Measurements from ENCODE around the gene ATP1A4.

ATP1A4 gene

DNA sequence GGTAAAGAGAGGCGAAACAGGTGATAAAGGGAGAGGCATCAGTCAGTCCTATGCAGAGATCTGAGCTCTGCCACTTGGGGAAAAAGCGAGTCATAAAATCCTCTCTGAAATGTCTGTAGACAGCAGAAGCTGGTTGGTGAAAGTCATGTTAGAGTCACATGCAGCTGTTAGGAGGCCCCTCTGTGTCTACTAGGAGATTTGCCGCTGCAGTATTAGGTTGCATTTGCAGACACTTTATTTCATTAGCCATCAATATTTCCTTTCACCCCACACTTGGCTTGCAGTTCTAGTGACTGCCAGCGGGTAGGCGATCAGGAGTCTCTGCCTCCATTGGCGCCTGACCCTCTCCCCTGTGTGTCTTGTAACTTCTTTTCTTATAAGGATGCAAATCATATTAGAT is 16.2 kb downstream of the ATP1A4 start:
- DNase-seq (ENCODE audit: low read depth, low spot score): no peak
- CTCF ChIA-PET: interaction anchor here (1.0 to 2.0 kb wide), 7 partner anchors 11 to 84 kb away, joined by 3 to 13 read pairs (median 5); no protein-coding TSS in a partner anchor

DNA sequence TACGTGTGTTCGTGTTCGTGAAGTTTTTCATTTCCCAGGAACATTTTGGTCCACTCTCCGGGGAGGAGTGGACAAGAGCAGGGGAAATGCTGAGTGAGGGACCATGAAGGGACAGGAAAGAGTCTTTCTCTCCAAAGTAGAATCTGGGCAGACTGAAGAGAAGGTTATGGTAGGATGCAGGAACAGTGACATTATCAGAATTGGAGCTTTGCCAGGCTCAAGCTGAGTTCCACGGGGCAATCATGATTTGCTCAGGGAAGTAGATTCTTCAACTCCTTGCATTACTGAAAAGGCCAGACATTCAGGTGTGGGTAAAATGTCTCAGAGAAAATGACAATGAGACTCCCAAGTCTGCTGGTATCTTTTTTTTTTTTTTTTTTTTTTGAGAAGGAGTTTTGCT is 16.6 kb downstream of the ATP1A4 start:
- ChIA-PET CTCF (interaction anchor here (1.3 to 2.0 kb wide), 6 partner anchors 11 to 84 kb away, joined by 3 to 13 read pairs (median 6); no protein-coding TSS in a partner anchor), POLR2A (interaction anchor here (0.7 kb wide), 1 partner anchor 105 kb away, joined by 3 read pairs; no protein-coding TSS in a partner anchor)
- TF ChIP-seq, protein P1, sequence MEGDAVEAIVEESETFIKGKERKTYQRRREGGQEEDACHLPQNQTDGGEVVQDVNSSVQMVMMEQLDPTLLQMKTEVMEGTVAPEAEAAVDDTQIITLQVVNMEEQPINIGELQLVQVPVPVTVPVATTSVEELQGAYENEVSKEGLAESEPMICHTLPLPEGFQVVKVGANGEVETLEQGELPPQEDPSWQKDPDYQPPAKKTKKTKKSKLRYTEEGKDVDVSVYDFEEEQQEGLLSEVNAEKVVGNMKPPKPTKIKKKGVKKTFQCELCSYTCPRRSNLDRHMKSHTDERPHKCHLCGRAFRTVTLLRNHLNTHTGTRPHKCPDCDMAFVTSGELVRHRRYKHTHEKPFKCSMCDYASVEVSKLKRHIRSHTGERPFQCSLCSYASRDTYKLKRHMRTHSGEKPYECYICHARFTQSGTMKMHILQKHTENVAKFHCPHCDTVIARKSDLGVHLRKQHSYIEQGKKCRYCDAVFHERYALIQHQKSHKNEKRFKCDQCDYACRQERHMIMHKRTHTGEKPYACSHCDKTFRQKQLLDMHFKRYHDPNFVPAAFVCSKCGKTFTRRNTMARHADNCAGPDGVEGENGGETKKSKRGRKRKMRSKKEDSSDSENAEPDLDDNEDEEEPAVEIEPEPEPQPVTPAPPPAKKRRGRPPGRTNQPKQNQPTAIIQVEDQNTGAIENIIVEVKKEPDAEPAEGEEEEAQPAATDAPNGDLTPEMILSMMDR (IDR thresholded peaks at IDR 0.05; ENCODE audit: insufficient read depth, low read length, missing control alignments): no peak
- H3K4me3 ChIP-seq (ENCODE audit: low read depth, low read length): no peak overlapping the region
- DNase-seq (ENCODE audit: low read depth, low spot score): no peak

More for the DNA sequence above, 16.2 kb downstream of the ATP1A4 start:
- H3K4me3 ChIP-seq (ENCODE audit: low read depth, low read length): no peak overlapping the region
- TF ChIP-seq, protein P1 (IDR thresholded peaks at IDR 0.05; ENCODE audit: insufficient read depth, low read length, missing control alignments): no peak
- POLR2A ChIA-PET: interaction anchor here (0.7 kb wide), 1 partner anchor 105 kb away, joined by 3 read pairs; no protein-coding TSS in a partner anchor

DNA sequence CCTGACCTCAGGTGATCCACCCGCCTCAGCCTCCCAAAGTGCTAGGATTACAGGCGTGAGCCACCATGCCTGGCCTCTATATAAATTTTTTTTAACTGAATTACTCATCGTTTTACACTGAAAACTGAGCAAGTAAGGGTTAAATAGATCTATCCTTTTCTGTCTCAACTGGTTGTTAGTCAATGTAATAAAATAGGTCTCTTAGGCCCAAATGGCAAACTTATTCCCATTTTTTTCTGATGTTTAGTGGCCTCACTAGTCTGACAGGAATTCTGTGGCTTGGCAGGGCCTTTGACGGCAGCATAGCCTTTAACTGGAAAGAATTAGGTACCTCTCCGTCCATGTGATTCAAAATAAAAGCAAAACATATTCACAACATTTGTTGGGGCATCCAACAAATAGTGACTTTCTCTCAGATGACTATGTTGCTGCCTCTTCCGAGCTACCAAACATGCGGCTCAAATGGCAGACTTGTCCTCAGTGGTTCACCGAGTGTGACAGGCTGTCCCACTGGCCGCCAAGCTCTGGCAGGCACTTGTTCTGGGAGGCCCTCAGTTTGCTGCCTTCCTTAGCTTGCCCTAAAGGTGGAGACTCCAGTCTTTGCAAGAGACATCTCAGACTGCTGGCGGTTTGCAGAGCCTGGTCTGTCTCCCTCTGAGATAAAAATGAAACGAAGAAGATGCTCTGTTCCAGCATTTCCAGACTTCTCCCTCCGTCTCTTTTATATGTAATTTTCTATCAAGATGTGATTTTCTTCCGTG is 17.4 kb downstream of the ATP1A4 start:
- CTCF ChIA-PET: interaction anchor here (0.8 to 5.8 kb wide), 7 partner anchors 10 to 83 kb away, joined by 3 to 47 read pairs (median 7); partner anchors contain the start of gene CASQ1
- no peak overlapping the region for H3K4me3 ChIP-seq (ENCODE audit: low read depth, low read length)
- POLR2A ChIA-PET: no interaction called here
- DNase-seq (ENCODE audit: low read depth, low spot score): no peak
- TF ChIP-seq, protein P1 (IDR thresholded peaks at IDR 0.05; ENCODE audit: insufficient read depth, low read length, missing control alignments): no peak

DNA sequence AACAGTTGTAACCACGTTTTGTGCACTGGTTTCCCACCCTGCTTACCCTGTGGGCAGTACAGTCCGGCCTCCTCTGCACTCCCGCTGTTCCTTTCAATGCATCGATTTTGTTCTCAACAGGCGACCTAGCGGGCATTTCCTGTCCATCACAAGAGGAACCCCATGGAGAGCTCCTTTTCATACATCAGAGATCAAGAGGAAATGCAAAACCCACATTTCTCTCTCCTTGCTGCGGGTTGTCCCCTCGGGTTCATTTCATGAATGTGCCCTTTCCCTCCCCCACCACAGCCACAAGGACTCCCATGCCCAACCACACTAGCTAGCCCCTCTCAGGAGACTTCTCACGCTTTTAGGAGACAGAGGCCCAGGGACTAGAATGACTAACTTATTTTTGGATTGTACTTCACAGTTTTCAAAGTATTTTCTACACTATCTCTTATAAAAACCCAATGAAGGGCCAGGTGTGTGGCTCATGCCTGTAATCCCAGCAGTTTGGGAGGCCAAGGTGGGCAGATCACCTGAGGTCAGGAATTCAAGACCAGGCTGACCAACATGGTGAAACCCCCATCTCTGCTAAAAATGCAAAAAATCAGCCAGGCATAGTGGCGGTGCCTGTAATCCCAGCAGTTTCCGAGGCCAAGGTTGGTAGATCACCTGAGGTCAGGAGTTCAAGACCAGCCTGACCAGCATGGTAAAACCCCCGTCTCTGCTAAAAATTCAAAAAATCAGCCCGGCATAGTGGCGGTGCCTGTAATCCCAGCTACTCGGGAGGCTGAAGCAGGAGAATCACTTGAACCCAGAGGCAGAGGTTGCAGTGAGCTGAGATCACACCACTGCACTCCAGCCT is 18.4 kb downstream of the ATP1A4 start:
- no peak for DNase-seq (ENCODE audit: low read depth, low spot score)
- POLR2A ChIA-PET: no interaction called here
- CTCF ChIA-PET: interaction anchor here (0.8 to 5.8 kb wide), 6 partner anchors 11 to 67 kb away, joined by 3 to 47 read pairs (median 3); partner anchors contain the start of gene CASQ1
- H3K4me3 ChIP-seq (ENCODE audit: low read depth, low read length): no peak overlapping the region
- TF ChIP-seq, protein P1 (IDR thresholded peaks at IDR 0.05; ENCODE audit: insufficient read depth, low read length, missing control alignments): no peak

DNA sequence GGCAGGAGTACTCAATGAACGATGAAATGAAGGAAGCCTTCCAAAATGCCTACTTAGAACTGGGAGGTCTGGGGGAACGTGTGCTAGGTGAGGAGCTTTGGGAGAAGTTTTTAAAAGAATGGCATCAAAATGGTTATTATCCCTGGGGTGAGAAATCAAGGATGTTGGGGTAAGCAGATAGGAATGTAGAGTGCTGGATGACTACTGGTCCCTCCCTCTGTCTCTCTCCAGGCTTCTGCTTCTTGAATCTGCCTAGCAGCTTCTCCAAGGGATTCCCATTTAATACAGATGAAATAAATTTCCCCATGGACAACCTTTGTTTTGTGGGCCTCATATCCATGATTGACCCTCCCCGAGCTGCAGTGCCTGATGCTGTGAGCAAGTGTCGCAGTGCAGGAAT is 20.0 kb downstream of the ATP1A4 start:
- ChIA-PET CTCF (interaction anchor here (0.7 to 5.8 kb wide), 5 partner anchors 9 to 86 kb away, joined by 3 to 47 read pairs (median 5); partner anchors contain the start of gene CASQ1), POLR2A (no interaction called here)
- no peak overlapping the region for H3K4me3 ChIP-seq (ENCODE audit: low read depth, low read length)
- no peak for DNase-seq (ENCODE audit: low read depth, low spot score)
- TF ChIP-seq, protein P1 (IDR thresholded peaks at IDR 0.05; ENCODE audit: insufficient read depth, low read length, missing control alignments): no peak

Data from AG04449 (cell line).